Measurements from ENCODE around the gene ATP1A3. TPM values are rescaled to one million over a fixed set of nuclear protein-coding genes. Genes with fewer than 3 reads are reported as not detected.
A peak's percentile ranks its signal among the peaks of the same experiment; 100 is the strongest.

Gene ATP1A3
- total RNA-seq, 1 experiment from 2014 or later: 34.7 TPM

DNA sequence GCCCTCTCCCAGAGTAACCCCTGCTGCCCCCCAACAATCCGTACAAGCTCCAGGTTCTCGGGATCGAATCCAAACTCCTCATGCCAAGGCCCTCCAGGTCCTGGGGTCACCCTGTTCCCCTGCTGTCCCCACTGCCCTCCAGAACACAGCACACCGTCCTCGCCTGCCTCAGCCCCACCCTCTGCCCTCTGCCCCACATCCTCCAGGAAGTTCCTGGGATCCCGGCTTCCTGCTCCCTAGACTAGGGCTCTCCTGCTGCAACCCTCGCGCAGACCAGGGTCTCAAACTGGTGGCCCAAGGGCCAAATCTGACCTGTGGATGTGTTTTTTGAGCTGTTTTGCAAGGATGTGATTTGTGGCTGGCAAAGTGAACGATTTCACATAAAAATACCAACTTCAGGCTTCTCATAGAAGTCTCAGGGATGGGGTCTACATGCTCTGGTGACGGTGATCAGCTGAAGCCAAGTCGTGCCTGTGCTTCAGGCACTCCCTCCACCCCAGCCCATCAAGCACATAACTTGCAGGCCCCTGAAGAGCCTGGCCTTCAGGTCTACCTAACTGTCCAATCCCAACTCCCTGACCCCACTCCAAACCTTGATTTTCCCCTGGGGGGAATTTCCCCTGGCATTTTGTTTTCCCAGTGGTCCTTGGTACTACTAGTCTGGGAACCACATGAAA, 36.7 kb downstream of the ATP1A3 start:
- CTCF ChIA-PET: interaction anchor here (0.9 to 3.5 kb wide), 7 partner anchors 12 to 165 kb away, joined by 3 to 16 read pairs (median 4); partner anchors contain the start of gene ZNF574
- intact Hi-C loops (cut with micrococcal nuclease): loop anchor here (5.0 to 10.0 kb wide), 2 partner anchors 165 to 252 kb away; partner anchors contain the start of gene CEACAM5
- H3K36me3 ChIP-seq (ENCODE audit: control insufficient read depth in 1 of 2, insufficient read depth in 2 of 2, low read length in 2 of 2): no peaks in the 10 kb centered on the region
- RAD21 ChIA-PET (ENCODE audit: low non-redundant PET in 1 of 2, low total read pairs in 2 of 2, uncharacterized antibody in 2 of 2, unreplicated experiment in 2 of 2): interaction anchor here in 1 of 2 experiments (1.5 kb wide), 1 partner anchor 84 kb away, joined by 4 read pairs; no protein-coding TSS in a partner anchor
- DNase-seq (ENCODE audit: low read depth, low spot score): no peak
- TF ChIP-seq EZH2 (IDR thresholded peaks at IDR 0.05) (no peak), CTCF (IDR thresholded peaks at IDR 0.05 in 2 of 3, conservative IDR thresholded peaks at IDR 0.05 in 1 of 3; ENCODE audit: borderline replicate concordance in 1 of 3, insufficient read depth in 1 of 3, low read depth in 2 of 3, low read length in 2 of 3) (no peak), POLR2AphosphoS5 (IDR thresholded peaks at IDR 0.05; ENCODE audit: low read depth, low read length) (no peak), EZH2phosphoT487 (IDR thresholded peaks at IDR 0.05; ENCODE audit: borderline replicate concordance) (no peak), EGR1 (IDR thresholded peaks at IDR 0.05; ENCODE audit: low read depth) (no peak), SRF (IDR thresholded peaks at IDR 0.05; ENCODE audit: low read depth) (no peak), FOSL1 (IDR thresholded peaks at IDR 0.05; ENCODE audit: low read depth) (no peak)
- TF ChIP-seq, protein P1, sequence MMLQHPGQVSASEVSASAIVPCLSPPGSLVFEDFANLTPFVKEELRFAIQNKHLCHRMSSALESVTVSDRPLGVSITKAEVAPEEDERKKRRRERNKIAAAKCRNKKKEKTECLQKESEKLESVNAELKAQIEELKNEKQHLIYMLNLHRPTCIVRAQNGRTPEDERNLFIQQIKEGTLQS (IDR thresholded peaks at IDR 0.05): no peak
- no peaks in the 10 kb centered on the region for H4K20me1 ChIP-seq (ENCODE audit: insufficient read depth)
- no peaks in the 10 kb centered on the region for H3K79me2 ChIP-seq (ENCODE audit: insufficient read depth, low read length)
- H3K4me2 ChIP-seq (ENCODE audit: low read length): peak overlapping the region; percentile 100
- POLR2A ChIA-PET: interaction anchor here (0.6 to 1.1 kb wide), 4 partner anchors 72 to 85 kb away, joined by 3 to 5 read pairs (median 4); no protein-coding TSS in a partner anchor
- no peaks in the 10 kb centered on the region for H3K9me2 ChIP-seq (ENCODE audit: insufficient read depth)
- no peak overlapping the region for H2AFZ ChIP-seq (ENCODE audit: low read depth, low read length, poor library complexity, severe bottlenecking)
- H3K9ac ChIP-seq (ENCODE audit: low read length): peak overlapping the region; percentile 84
- H3K27me3 ChIP-seq (ENCODE audit: insufficient read depth, low read length): no peaks in the 10 kb centered on the region
- no TSS peak for BruUV-seq (replicated peaks)
- H3K4me3 ChIP-seq (replicated peaks in 1 of 2; ENCODE audit: low read depth in 1 of 2, low read length in 2 of 2): peak overlapping the region in 1 of 2 experiments; percentile 82; a peak in 2 of 4 replicates
- no peaks in the 10 kb centered on the region for H3K9me3 ChIP-seq (ENCODE audit: control insufficient read depth in 1 of 2, insufficient read depth in 1 of 2, low read depth in 1 of 2, low read length in 2 of 2)
- ATAC-seq: no peak
- peaks cover 24 to 38% of the 10 kb centered on the region in 2 experiments for H3K4me1 ChIP-seq (ENCODE audit: control insufficient read depth in 1 of 2, insufficient read depth in 2 of 2, low read length in 2 of 2)
- peak overlapping the region; percentile 72 for H3K27ac ChIP-seq (ENCODE audit: low read depth, low read length)
